Measurements from ENCODE around the gene ZBTB1. TPM values are rescaled to one million over a fixed set of nuclear protein-coding genes. Genes with fewer than 3 reads are reported as not detected.
"Not testable (repeated sequence)": the region's sequence is repeated elsewhere in the genome, so short reads cannot be mapped to it uniquely, and the experiment has no call there.

The ZBTB1 gene
- total RNA-seq, 1 donor = 83.8 TPM

- H3K4me3 ChIP-seq (ENCODE audit: low read depth, low read length) = no peak overlapping the region
- no peak for DNase-seq (ENCODE audit: low read depth)
- TF ChIP-seq CTCF (IDR thresholded peaks at IDR 0.05; ENCODE audit: insufficient read depth, low read depth, low read length) = no peak
Measured at GRCh38 chr14:64562436-64562835, 57.9 kb downstream of the ZBTB1 start.

- no peak overlapping the region for H3K4me3 ChIP-seq (ENCODE audit: low read depth, low read length)
- no peak for TF ChIP-seq CTCF (IDR thresholded peaks at IDR 0.05; ENCODE audit: insufficient read depth, low read depth, low read length)
- no peak for DNase-seq (ENCODE audit: low read depth)
Measured at GRCh38 chr14:64563696-64564095, 59.1 kb downstream of the ZBTB1 start.

- no peak for DNase-seq (ENCODE audit: low read depth)
- no peak overlapping the region for H3K4me3 ChIP-seq (ENCODE audit: low read depth, low read length)
- TF ChIP-seq CTCF (IDR thresholded peaks at IDR 0.05; ENCODE audit: insufficient read depth, low read depth, low read length) = no peak
Measured at GRCh38 chr14:64566651-64567122, 62.1 kb downstream of the ZBTB1 start.

- DNase-seq (ENCODE audit: low read depth) = peak; percentile 92
- H3K4me3 ChIP-seq (ENCODE audit: low read depth, low read length) = no peak overlapping the region
- no peak for TF ChIP-seq CTCF (IDR thresholded peaks at IDR 0.05; ENCODE audit: insufficient read depth, low read depth, low read length)
Measured at GRCh38 chr14:64569138-64569631, 64.6 kb downstream of the ZBTB1 start.

DNA sequence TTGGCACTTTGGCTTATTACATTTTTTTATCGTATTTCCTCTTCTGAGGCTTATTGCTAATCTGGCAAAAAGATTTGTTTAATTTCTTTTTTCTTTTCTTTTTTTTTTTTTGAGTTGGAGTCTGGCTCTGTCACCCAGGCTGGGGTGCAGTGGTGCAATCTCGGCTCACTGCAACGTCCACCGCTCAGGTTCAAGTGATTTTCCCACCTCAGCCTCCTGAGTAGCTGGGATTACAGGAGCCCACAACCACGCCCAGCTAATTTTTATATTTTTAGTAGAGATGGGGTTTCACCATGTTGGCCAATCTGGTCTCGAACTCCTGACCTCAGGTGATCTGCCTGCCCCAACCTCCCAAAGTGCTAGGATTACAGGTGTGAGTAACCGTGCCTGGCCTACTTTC is 65.1 kb downstream of the ZBTB1 start:
- not testable (repeated sequence) for DNase-seq (ENCODE audit: low read depth); H3K4me3 ChIP-seq (ENCODE audit: low read depth, low read length)

GRCh38 chr14:64572386-64573104 is 68.0 kb downstream of the ZBTB1 start:
- TF ChIP-seq CTCF (IDR thresholded peaks at IDR 0.05; ENCODE audit: insufficient read depth, low read depth, low read length) = no peak
- no peak overlapping the region for H3K4me3 ChIP-seq (ENCODE audit: low read depth, low read length)
- no peak for DNase-seq (ENCODE audit: low read depth)

- DNase-seq (ENCODE audit: low read depth) = no peak
- TF ChIP-seq CTCF (IDR thresholded peaks at IDR 0.05; ENCODE audit: insufficient read depth, low read depth, low read length) = no peak
- no peak overlapping the region for H3K4me3 ChIP-seq (ENCODE audit: low read depth, low read length)
Measured at GRCh38 chr14:64573109-64573508, 68.5 kb downstream of the ZBTB1 start.

Small RNA genes within 50 kb of the gene (small RNA-seq; reads per million reads assigned to genes)
- not detected for gene AL049869.4

Other genes with a start within 250 kb of the ZBTB1 start
- gene ESR2, start 210.4 kb upstream of the ZBTB1 start, total RNA-seq = under 0.01 TPM in 1 of 2 replicates, not detected in the other
- 30.9 and 53.1 TPM in 2 replicates for gene MTHFD1, start 116.4 kb upstream of the ZBTB1 start, total RNA-seq
- 1.9 and 3.0 TPM in 2 replicates for gene AKAP5, start 39.3 kb upstream of the ZBTB1 start, total RNA-seq
- 8.6 and 9.0 TPM in 2 replicates for gene ZBTB25, start 932 bp upstream of the ZBTB1 start, total RNA-seq
- 83.4 and 165 TPM in 2 replicates for gene HSPA2, start 36.0 kb downstream of the ZBTB1 start, total RNA-seq
- gene PPP1R36, start 45.2 kb downstream of the ZBTB1 start, total RNA-seq = 0.97 and 3.5 TPM in 2 replicates
- gene PLEKHG3, start 199.7 kb downstream of the ZBTB1 start, total RNA-seq = 8.7 and 11.2 TPM in 2 replicates

Data from fibroblast of villous mesenchyme (primary cell).